ENCODE measurements around the gene KDM4C. TPM values are rescaled to one million over a fixed set of nuclear protein-coding genes. Genes with fewer than 3 reads are reported as not detected.

The KDM4C gene
- total RNA-seq, 4 donors from 2014 or later, result 52.1 to 83.6 (median 65.5) TPM

- intact Hi-C loops (cut with DNase I), result no loop called here
- TF ChIP-seq POLR2A (IDR thresholded peaks at IDR 0.05), result no peak
- no peak for TF ChIP-seq CTCF (IDR thresholded peaks at IDR 0.05)
- Histone ChIP-seq H3K36me3 (no peaks in the 10 kb centered on the region), H3K27me3 (no peaks in the 10 kb centered on the region), H3K4me3 (replicated peaks in 1 of 3) (no peak overlapping the region), H3K27ac (no peak overlapping the region), H3K4me1 (no peaks in the 10 kb centered on the region), H3K9me3 (no peaks in the 10 kb centered on the region)
- no peak for DNase-seq
- 38 to 44% methylated on average over 1 of the region's 1 CpG for WGBS, 2 donors
Observed at GRCh38 chr9:6899274-6899673, 141.5 kb downstream of the KDM4C start.

GRCh38 chr9:6900440-6900883 lies 142.7 kb downstream of the KDM4C start:
- no peak overlapping the region for H3K4me3 ChIP-seq (replicated peaks in 1 of 3)
- DNase-seq, result no peak
- H3K27me3 ChIP-seq, result no peaks in the 10 kb centered on the region
- no peaks in the 10 kb centered on the region for H3K9me3 ChIP-seq
- no peaks in the 10 kb centered on the region for H3K36me3 ChIP-seq
- WGBS, 2 donors, result 93 to 98% methylated on average over 7 of the region's 7 CpGs
- no peaks in the 10 kb centered on the region for H3K4me1 ChIP-seq
- intact Hi-C loops (cut with DNase I), result no loop called here
- TF ChIP-seq POLR2A (IDR thresholded peaks at IDR 0.05) (no peak), CTCF (IDR thresholded peaks at IDR 0.05) (no peak)
- H3K27ac ChIP-seq, result no peak overlapping the region

GRCh38 chr9:6901180-6901579 lies 143.4 kb downstream of the KDM4C start:
- H3K9me3 ChIP-seq, result no peaks in the 10 kb centered on the region
- WGBS, 2 donors, result 91 to 100% methylated on average over 2 of the region's 2 CpGs
- no peaks in the 10 kb centered on the region for H3K4me1 ChIP-seq
- no peak for TF ChIP-seq POLR2A (IDR thresholded peaks at IDR 0.05)
- no peak for TF ChIP-seq CTCF (IDR thresholded peaks at IDR 0.05)
- no peaks in the 10 kb centered on the region for H3K27me3 ChIP-seq
- DNase-seq, result no peak
- no peaks in the 10 kb centered on the region for H3K36me3 ChIP-seq
- H3K27ac ChIP-seq, result no peak overlapping the region
- intact Hi-C loops (cut with DNase I), result no loop called here
- H3K4me3 ChIP-seq (replicated peaks in 1 of 3), result no peak overlapping the region

- H3K27me3 ChIP-seq, result no peaks in the 10 kb centered on the region
- no peak for DNase-seq
- intact Hi-C loops (cut with DNase I), result no loop called here
- no peaks in the 10 kb centered on the region for H3K36me3 ChIP-seq
- H3K27ac ChIP-seq, result no peak overlapping the region
- 76 to 94% methylated on average over 5 of the region's 5 CpGs for WGBS, 2 donors
- no peak overlapping the region for H3K4me3 ChIP-seq (replicated peaks in 1 of 3)
- TF ChIP-seq POLR2A (IDR thresholded peaks at IDR 0.05), result no peak
- TF ChIP-seq CTCF (IDR thresholded peaks at IDR 0.05), result no peak
- no peaks in the 10 kb centered on the region for H3K4me1 ChIP-seq
- no peaks in the 10 kb centered on the region for H3K9me3 ChIP-seq
Observed at GRCh38 chr9:6902423-6902822, 144.7 kb downstream of the KDM4C start.

- Histone ChIP-seq H3K9me3 (no peaks in the 10 kb centered on the region), H3K27ac (no peak overlapping the region), H3K4me1 (no peaks in the 10 kb centered on the region), H3K36me3 (no peaks in the 10 kb centered on the region), H3K27me3 (no peaks in the 10 kb centered on the region), H3K4me3 (replicated peaks in 1 of 3) (no peak overlapping the region)
- no peak for TF ChIP-seq POLR2A (IDR thresholded peaks at IDR 0.05)
- no peak for TF ChIP-seq CTCF (IDR thresholded peaks at IDR 0.05)
- 97 to 100% methylated on average over 2 of the region's 2 CpGs for WGBS, 2 donors
- intact Hi-C loops (cut with DNase I), result no loop called here
- DNase-seq, result no peak
Observed at GRCh38 chr9:6904371-6904770, 146.6 kb downstream of the KDM4C start.

Measured in thyroid gland (tissue), 4 donors.